Upper lobe of left lung (tissue), 6 donors: Measurements from ENCODE around the gene FHOD1. TPM values are rescaled to one million over a fixed set of nuclear protein-coding genes. Genes with fewer than 3 reads are reported as not detected.

Experiments used
- ATAC-seq, 2 donors: fragments of 200-7000 bp; cut with Tn5 transposase; one replicate each; pipeline ENCODE4 v1.9.1; 2022; ENCODE audit warnings: mild to moderate bottlenecking in 2 of 2, moderate library complexity in 2 of 2; ENCODE audit not compliant: low FRiP score in 2 of 2
- DNase-seq, 2 donors: peaks; one replicate each; pipeline ENCODE4 v3.0.0-alpha.2; 2019 to 2020
- H3K27ac ChIP-seq, 4 donors: fragments of 200-600 bp; sonication (generic); one replicate each; pipeline ENCODE4 v1.5.1; 2016 to 2019
- H3K27me3 ChIP-seq, 4 donors: fragments of 200-600 bp; sonication (generic); one replicate each; pipeline ENCODE4 v1.5.1; 2017 to 2019
- H3K36me3 ChIP-seq, 4 donors: fragments of 200-600 bp; sonication (generic); one replicate each; pipeline ENCODE4 v1.5.1; 2016 to 2019
- H3K4me1 ChIP-seq, 4 donors: fragments of 200-600 bp; sonication (generic); one replicate each; pipeline ENCODE4 v1.5.1; 2018 to 2019
- H3K4me3 ChIP-seq, 4 donors: fragments of 200-600 bp; sonication (generic); one replicate each; pipeline ENCODE4 v1.5.1; 2017 to 2019; ENCODE audit warnings: mild to moderate bottlenecking in 2 of 4, moderate library complexity in 1 of 4
- H3K9me3 ChIP-seq, 4 donors: fragments of 200-600 bp; sonication (generic); one replicate each; pipeline ENCODE4 v1.5.1; 2018 to 2019
- EP300 ChIP-seq, 4 donors: sonication (generic); formaldehyde crosslinking; IDR thresholded peaks; one replicate each; pipeline ENCODE4 v1.5.1; 2017; ENCODE audit warnings: antibody characterized with exemption in 4 of 4, control low read depth in 2 of 4
- POLR2A ChIP-seq, 4 donors: fragments of 450-650 bp; IDR thresholded peaks; one replicate each; pipeline ENCODE4 v1.5.1; 2016 to 2017; ENCODE audit warnings: antibody characterized with exemption in 4 of 4, mild to moderate bottlenecking in 2 of 4
- POLR2AphosphoS5 ChIP-seq, 2 donors: sonication (generic); formaldehyde crosslinking; IDR thresholded peaks; one replicate each; pipeline ENCODE4 v1.5.1; 2017; ENCODE audit warnings: antibody characterized with exemption in 2 of 2
- WGBS, 2 donors: methylation state at CpG; one replicate each; pipeline ENCODE4 v1.1.5; 2017 to 2018; 5-methylcytosine and 5-hydroxymethylcytosine counted together
- total RNA-seq, 6 donors: library from RNA; depleted of rRNA in 4 of 6; stranded (reverse); fragments of >200 nt in 4 of 6; gene quantifications; one replicate each; pipeline versions ENCODE4 v1.1.0 to v1.2.1, GENCODE V29; 2016 to 2021
- TF ChIP-seq, protein P1 (sequence below), 6 experiments: fragments of 450-650 bp in 4 of 6; fragments of 200-600 bp in 2 of 6; sonication (generic) in 2 of 6; IDR thresholded peaks; one replicate each; pipeline ENCODE4 v1.5.1; 2016 to 2019; ENCODE audit warnings: antibody characterized with exemption in 6 of 6
- donor health status: DM: no; HTN: no; CAD: no; lungs with moderate emphysema.
- donor health status: DM: no; HTN: yes; CAD: no; lungs with severe emphysema.

The FHOD1 gene
- total RNA-seq, 6 donors from 2014 or later, result 26.0 to 310 (median 91.0) TPM

DNA sequence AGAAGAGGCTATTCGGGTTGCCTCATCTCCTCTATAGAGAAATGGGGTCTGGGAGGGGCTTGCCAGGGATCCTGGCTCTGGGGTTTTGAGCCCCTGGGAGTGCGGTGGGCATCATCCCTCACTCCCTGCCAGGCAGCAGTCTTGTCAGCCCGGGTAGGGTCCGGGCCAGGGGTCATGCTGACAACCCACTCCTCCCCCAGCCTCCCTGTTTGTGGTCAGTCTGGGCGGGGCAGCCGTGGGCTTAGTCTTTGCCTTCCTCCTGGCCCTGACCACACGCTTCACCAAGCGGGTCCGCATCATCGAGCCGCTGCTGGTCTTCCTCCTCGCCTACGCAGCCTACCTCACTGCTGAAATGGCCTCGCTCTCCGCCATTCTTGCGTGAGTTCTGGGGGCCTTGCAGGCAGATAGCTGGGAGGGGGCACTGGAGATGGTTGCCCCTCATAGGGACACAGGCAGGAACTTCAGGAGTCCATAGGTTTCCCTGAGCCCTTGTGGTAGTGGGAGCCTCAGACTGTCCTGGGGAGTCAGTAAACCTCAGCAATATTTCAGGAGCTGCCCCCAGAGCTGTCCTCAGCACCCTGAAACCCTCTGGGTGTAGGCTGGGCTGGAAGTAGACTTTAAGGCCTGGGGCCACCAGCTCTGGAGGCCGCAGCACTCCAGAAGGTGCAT is 8.4 kb upstream of the FHOD1 start:
- Histone ChIP-seq H3K4me1 (no peaks in the 10 kb centered on the region), H3K4me3 (no peak overlapping the region), H3K9me3 (no peaks in the 10 kb centered on the region), H3K27ac (no peak overlapping the region), H3K27me3 (no peaks in the 10 kb centered on the region), H3K36me3 (no peaks in the 10 kb centered on the region)
- DNase-seq, result no peak
- TF ChIP-seq, protein P1, sequence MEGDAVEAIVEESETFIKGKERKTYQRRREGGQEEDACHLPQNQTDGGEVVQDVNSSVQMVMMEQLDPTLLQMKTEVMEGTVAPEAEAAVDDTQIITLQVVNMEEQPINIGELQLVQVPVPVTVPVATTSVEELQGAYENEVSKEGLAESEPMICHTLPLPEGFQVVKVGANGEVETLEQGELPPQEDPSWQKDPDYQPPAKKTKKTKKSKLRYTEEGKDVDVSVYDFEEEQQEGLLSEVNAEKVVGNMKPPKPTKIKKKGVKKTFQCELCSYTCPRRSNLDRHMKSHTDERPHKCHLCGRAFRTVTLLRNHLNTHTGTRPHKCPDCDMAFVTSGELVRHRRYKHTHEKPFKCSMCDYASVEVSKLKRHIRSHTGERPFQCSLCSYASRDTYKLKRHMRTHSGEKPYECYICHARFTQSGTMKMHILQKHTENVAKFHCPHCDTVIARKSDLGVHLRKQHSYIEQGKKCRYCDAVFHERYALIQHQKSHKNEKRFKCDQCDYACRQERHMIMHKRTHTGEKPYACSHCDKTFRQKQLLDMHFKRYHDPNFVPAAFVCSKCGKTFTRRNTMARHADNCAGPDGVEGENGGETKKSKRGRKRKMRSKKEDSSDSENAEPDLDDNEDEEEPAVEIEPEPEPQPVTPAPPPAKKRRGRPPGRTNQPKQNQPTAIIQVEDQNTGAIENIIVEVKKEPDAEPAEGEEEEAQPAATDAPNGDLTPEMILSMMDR (IDR thresholded peaks at IDR 0.05), result no peak
- TF ChIP-seq POLR2AphosphoS5 (IDR thresholded peaks at IDR 0.05) (no peak), EP300 (IDR thresholded peaks at IDR 0.05) (no peak), POLR2A (IDR thresholded peaks at IDR 0.05) (no peak)
- 93 to 94% methylated on average over 14 to 17 of the region's 17 CpGs for WGBS, 2 donors
- no peak for ATAC-seq

DNA sequence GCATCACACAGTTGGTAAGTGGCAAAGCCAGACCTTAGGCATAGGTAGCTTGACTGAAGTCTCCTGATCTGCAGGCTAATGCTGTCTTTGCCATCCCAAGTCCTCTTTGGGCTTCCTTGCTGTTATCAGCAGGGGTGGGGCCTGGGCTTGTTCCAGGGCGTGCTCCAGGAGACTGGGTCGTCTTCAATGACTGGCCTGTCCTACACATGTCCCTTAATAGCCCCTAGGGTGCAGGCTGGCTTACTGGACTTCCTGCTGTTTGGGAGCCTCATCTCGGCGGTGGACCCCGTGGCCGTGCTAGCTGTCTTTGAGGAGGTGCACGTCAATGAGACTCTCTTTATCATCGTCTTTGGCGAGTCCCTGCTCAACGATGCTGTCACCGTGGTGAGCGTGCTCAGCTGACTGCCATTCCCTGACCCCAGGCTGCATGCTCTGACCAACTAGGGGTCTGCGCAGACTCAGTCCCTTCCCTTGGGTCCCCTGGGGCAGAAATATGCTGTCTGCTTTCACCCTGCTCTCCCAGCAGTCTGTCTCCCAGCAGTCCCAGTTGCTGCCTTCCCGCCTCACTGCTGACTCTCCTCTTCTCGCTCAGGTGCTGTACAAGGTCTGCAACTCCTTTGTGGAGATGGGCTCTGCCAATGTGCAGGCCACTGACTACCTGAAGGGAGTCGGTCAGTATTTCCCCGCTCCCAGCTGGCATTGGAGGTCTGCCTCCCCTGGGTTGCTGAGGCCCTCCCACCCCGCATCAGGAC is 7.7 kb upstream of the FHOD1 start:
- no peaks in the 10 kb centered on the region for H3K4me1 ChIP-seq
- H3K36me3 ChIP-seq, result no peaks in the 10 kb centered on the region
- ATAC-seq (no peak), DNase-seq (no peak)
- no peaks in the 10 kb centered on the region for H3K27me3 ChIP-seq
- H3K4me3 ChIP-seq, result no peak overlapping the region
- H3K27ac ChIP-seq, result no peak overlapping the region
- H3K9me3 ChIP-seq, result no peaks in the 10 kb centered on the region
- TF ChIP-seq, protein P1 (IDR thresholded peaks at IDR 0.05), result no peak
- no peak for TF ChIP-seq POLR2AphosphoS5 (IDR thresholded peaks at IDR 0.05)
- no peak for TF ChIP-seq POLR2A (IDR thresholded peaks at IDR 0.05)
- no peak for TF ChIP-seq EP300 (IDR thresholded peaks at IDR 0.05)
- 85 to 92% methylated on average over 11 to 14 of the region's 18 CpGs for WGBS, 2 donors

DNA sequence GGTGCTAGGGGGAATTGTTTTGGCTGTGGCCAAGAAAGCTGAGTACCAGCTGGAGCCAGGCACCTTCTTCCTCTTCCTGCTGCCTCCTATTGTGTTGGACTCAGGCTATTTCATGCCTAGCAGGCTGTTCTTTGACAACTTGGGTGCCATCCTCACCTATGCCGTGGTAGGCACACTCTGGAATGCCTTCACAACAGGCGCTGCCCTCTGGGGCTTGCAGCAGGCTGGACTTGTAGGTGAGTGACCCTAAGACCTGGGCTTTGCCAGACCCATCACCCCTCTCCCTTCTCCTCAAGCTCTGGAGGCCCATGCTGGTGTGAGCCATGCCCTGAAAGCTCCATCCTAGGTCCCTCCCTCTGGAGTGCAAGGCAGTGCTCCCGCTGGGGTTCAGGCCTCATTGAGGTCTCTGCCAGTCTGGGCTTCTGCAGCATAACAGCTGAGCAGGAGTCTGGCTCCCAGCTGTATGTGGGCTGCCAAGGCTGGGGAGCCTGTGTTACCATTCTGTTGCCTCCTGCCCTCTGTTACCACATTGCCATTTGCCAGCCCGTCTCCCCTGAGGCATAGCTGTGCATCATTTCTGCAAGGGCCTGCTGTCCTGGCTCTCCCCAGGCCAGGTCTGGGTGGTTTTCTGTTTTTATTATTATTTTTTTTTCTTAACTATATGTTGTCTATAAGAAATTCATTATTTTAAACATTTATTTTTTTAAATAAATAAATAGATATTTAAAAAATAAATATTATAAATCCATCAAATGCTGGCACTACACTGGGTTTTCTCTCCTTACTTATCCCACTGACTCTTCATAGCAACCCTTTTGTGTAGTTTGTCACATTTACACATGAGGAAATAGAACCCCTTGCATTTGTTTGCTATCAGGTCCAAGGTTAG is 5.6 kb upstream of the FHOD1 start:
- DNase-seq (no peak), ATAC-seq (no peak)
- Histone ChIP-seq H3K36me3 (no peaks in the 10 kb centered on the region), H3K4me3 (no peak overlapping the region), H3K27me3 (peaks cover 0 to 6% (median 3%) of the 10 kb centered on the region in 4 donors), H3K9me3 (no peaks in the 10 kb centered on the region), H3K27ac (no peak overlapping the region), H3K4me1 (peaks cover 13 to 17% (median 14%) of the 10 kb centered on the region in 4 donors)
- TF ChIP-seq POLR2A (IDR thresholded peaks at IDR 0.05), result no peak
- TF ChIP-seq EP300 (IDR thresholded peaks at IDR 0.05), result no peak
- TF ChIP-seq, protein P1 (IDR thresholded peaks at IDR 0.05), result no peak
- no peak for TF ChIP-seq POLR2AphosphoS5 (IDR thresholded peaks at IDR 0.05)
- 93 to 94% methylated on average over 3 to 4 of the region's 4 CpGs for WGBS, 2 donors

DNA sequence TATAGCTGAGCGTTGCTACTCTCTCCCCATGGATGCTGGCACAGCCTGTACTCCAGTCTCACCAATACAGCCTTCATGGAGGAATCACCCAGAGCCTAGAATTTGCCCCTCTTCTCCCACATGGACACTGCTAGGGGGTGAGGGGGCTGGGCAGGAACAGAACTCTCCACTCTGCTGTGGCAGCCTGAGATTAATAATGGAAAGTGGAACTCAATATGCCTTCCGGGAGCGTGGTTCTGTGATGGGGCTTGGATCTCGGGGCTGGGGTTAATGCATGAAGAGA is 2.7 kb upstream of the FHOD1 start:
- Histone ChIP-seq H3K36me3 (no peaks in the 10 kb centered on the region), H3K4me1 (peaks cover 25 to 33% (median 29%) of the 10 kb centered on the region in 4 donors), H3K27me3 (peaks cover 0 to 6% (median 3%) of the 10 kb centered on the region in 4 donors), H3K9me3 (no peaks in the 10 kb centered on the region), H3K4me3 (no peak overlapping the region), H3K27ac (no peak overlapping the region)
- 80 to 83% methylated on average over 4 of the region's 4 CpGs for WGBS, 2 donors
- no peak for ATAC-seq
- no peak for TF ChIP-seq EP300 (IDR thresholded peaks at IDR 0.05)
- TF ChIP-seq, protein P1 (IDR thresholded peaks at IDR 0.05), result no peak
- TF ChIP-seq POLR2AphosphoS5 (IDR thresholded peaks at IDR 0.05), result no peak
- TF ChIP-seq POLR2A (IDR thresholded peaks at IDR 0.05), result no peak
- DNase-seq, result no peak
